Germinal center (tissue), 1 donor: Measurements from ENCODE around the gene ASB14.
"Not testable (repeated sequence)": the region's sequence is repeated elsewhere in the genome, so short reads cannot be mapped to it uniquely, and the experiment has no call there.

Experiments
- DNase-seq: peaks from one replicate; pipeline ENCODE4 v3.0.0; 2012; ENCODE audit warnings: mixed read lengths, low spot score

Gene ASB14

GRCh38 chr3:57292159-57292896 lies at the start of gene ASB14:
Gene ASB14, minus strand, starts transcription at chr3:57292685. Its CDS starts 652 bp downstream, at chr3:57292033.
- DNase-seq: no peak

- not testable (repeated sequence) for DNase-seq
Measured at GRCh38 chr3:57339071-57339642, 46.7 kb upstream of the ASB14 start.

GRCh38 chr3:57338272-57339070 lies 46.0 kb upstream of the ASB14 start:
- DNase-seq: not testable (repeated sequence)

GRCh38 chr3:57335283-57335938 lies 42.9 kb upstream of the ASB14 start:
- DNase-seq: no peak

- no peak for DNase-seq
Measured at GRCh38 chr3:57331078-57331610, 38.7 kb upstream of the ASB14 start.

- not testable (repeated sequence) for DNase-seq
Measured at GRCh38 chr3:57326498-57326897, 34.0 kb upstream of the ASB14 start.

- DNase-seq: no peak
Measured at GRCh38 chr3:57314204-57314603, 21.7 kb upstream of the ASB14 start.

GRCh38 chr3:57309769-57310360 lies 17.4 kb upstream of the ASB14 start:
- DNase-seq: no peak

GRCh38 chr3:57303520-57303919 lies 11.0 kb upstream of the ASB14 start:
- DNase-seq: not testable (repeated sequence)

GRCh38 chr3:57298041-57298440 lies 5.6 kb upstream of the ASB14 start:
- no peak for DNase-seq

- DNase-seq: no peak
Measured at GRCh38 chr3:57292897-57293526, 527 bp upstream of the ASB14 start.

GRCh38 chr3:57288403-57288802 lies 4.1 kb downstream of the ASB14 start:
- DNase-seq: no peak

- no peak for DNase-seq
Measured at GRCh38 chr3:57287205-57287604, 5.3 kb downstream of the ASB14 start.

- DNase-seq: no peak
Measured at GRCh38 chr3:57283334-57283733, 9.2 kb downstream of the ASB14 start.

GRCh38 chr3:57281715-57282114 lies 10.8 kb downstream of the ASB14 start:
- no peak for DNase-seq

- no peak for DNase-seq
Measured at GRCh38 chr3:57279685-57280084, 12.8 kb downstream of the ASB14 start.

GRCh38 chr3:57278237-57278636 lies 14.2 kb downstream of the ASB14 start:
- DNase-seq: no peak

- no peak for DNase-seq
Measured at GRCh38 chr3:57275393-57275792, 17.1 kb downstream of the ASB14 start.

- DNase-seq: no peak
Measured at GRCh38 chr3:57274845-57275244, 17.6 kb downstream of the ASB14 start.

GRCh38 chr3:57268416-57268815 lies 24.1 kb downstream of the ASB14 start:
- no peak for DNase-seq

- DNase-seq: no peak
Measured at GRCh38 chr3:57261929-57262328, 30.6 kb downstream of the ASB14 start.
